PC-9 (cell line): Measurements from ENCODE around the gene ZNF23. TPM values are rescaled to one million over a fixed set of nuclear protein-coding genes. Genes with fewer than 3 reads are reported as not detected.

ENCODE experiments used
- BruUV-seq: library from RNA; stranded (reverse); fragments of 400-500 nt; replicated peaks from 2 replicates; lab custom pipeline; 2021; lab: Mats Ljungman, UMichigan
- CTCF ChIA-PET: fragments of 300-600 bp; sonication (Branson Sonifier 250); formaldehyde crosslinking; loops from one replicate; lab custom pipeline; 2022; ENCODE audit warnings: antibody characterized with exemption; lab: Charles Lee
- POLR2A ChIA-PET: fragments of 300-600 bp; sonication (Branson Sonifier 250); formaldehyde crosslinking; loops from one replicate; lab custom pipeline; 2022; ENCODE audit warnings: antibody characterized with exemption; ENCODE audit not compliant: unreplicated experiment; lab: Charles Lee
- DNase-seq, 2 experiments: peaks; one replicate each; pipeline versions ENCODE4 v3.0.0 to v3.0.0-alpha.2; 2015 to 2022; ENCODE audit warnings: mixed read lengths in 1 of 2
- H2AFZ ChIP-seq: fragments of 200-600 bp; sonication (generic); 2 replicates; pipeline ENCODE4 v1.8.1; 2017; ENCODE audit warnings: antibody characterized with exemption
- H3F3A ChIP-seq: fragments of 200-600 bp; sonication (generic); 2 replicates; pipeline ENCODE4 v1.8.1; 2017; ENCODE audit warnings: antibody characterized with exemption, mild to moderate bottlenecking, low read depth; ENCODE audit not compliant: insufficient read depth
- H3K27ac ChIP-seq: fragments of 200-600 bp; sonication (generic); 2 replicates; pipeline ENCODE4 v1.6.1; 2016; ENCODE audit warnings: mixed run types
- H3K27me3 ChIP-seq: fragments of 200-600 bp; sonication (generic); 2 replicates; pipeline ENCODE4 v1.6.1; 2016; ENCODE audit warnings: low read depth, mixed run types; ENCODE audit not compliant: insufficient read depth
- H3K36me3 ChIP-seq: fragments of 200-600 bp; sonication (generic); 2 replicates; pipeline ENCODE4 v1.6.1; 2016; ENCODE audit warnings: low read depth, mixed run types
- H3K4me1 ChIP-seq: fragments of 200-600 bp; sonication (generic); replicated peaks from 2 replicates; pipeline ENCODE4 v1.6.1; 2016; ENCODE audit warnings: mixed run types; ENCODE audit not compliant: insufficient read depth
- H3K4me2 ChIP-seq: fragments of 200-600 bp; sonication (generic); 2 replicates; pipeline ENCODE4 v1.6.1; 2017; ENCODE audit warnings: mixed run types
- H3K4me3 ChIP-seq: fragments of 200-600 bp; sonication (generic); 2 replicates; pipeline ENCODE4 v1.6.1; 2016; ENCODE audit warnings: mixed run types
- H3K79me2 ChIP-seq: fragments of 200-600 bp; sonication (generic); 2 replicates; pipeline ENCODE4 v1.6.1; 2017; ENCODE audit warnings: low read depth, mixed run types
- H3K9me2 ChIP-seq: fragments of 200-600 bp; sonication (generic); 2 replicates; pipeline ENCODE4 v1.8.1; 2017; ENCODE audit warnings: mild to moderate bottlenecking; ENCODE audit not compliant: insufficient read depth
- H3K9me3 ChIP-seq: fragments of 200-600 bp; sonication (generic); 2 replicates; pipeline ENCODE4 v1.8.1; 2016; ENCODE audit warnings: low read depth; ENCODE audit not compliant: insufficient read depth
- H4K20me1 ChIP-seq: fragments of 200-600 bp; sonication (generic); 2 replicates; pipeline ENCODE4 v1.8.1; 2017; ENCODE audit not compliant: insufficient read depth
- EZH2 ChIP-seq: fragments of 200-600 bp; sonication (generic); IDR thresholded peaks from 2 replicates; pipeline ENCODE4 v1.8.0; 2017; ENCODE audit warnings: antibody characterized with exemption, low read depth
- intact Hi-C: fragments of 100-400 bp; cut with micrococcal nuclease; formaldehyde crosslinking; loops from one replicate; pipeline ENCODE4 v1.10.0; 2022; ENCODE audit not compliant: unreplicated experiment
- total RNA-seq: library from RNA; stranded (reverse); gene quantifications from 2 replicates; pipeline ENCODE4 v1.2.3, GENCODE V29; 2021
- TF ChIP-seq, protein P1 (sequence below): fragments of 200-600 bp; sonication (generic); conservative IDR thresholded peaks from 2 replicates; pipeline ENCODE4 v1.6.1; 2017; ENCODE audit warnings: mixed run types, antibody characterized with exemption, mild to moderate bottlenecking, moderate library complexity

Gene ZNF23
- total RNA-seq, 1 experiment from 2014 or later, result 6.9 TPM

GRCh38 chr16:71423865-71424264 lies 38.2 kb downstream of the ZNF23 start:
- H3K36me3 ChIP-seq, result no peaks in the 10 kb centered on the region
- no peak overlapping the region for H2AFZ ChIP-seq
- H4K20me1 ChIP-seq, result no peaks in the 10 kb centered on the region
- no peaks in the 10 kb centered on the region; the same call in 1 of the 2 replicates for H3F3A ChIP-seq
- 0 out of 2 replicates have a peak, but pooled peaks cover 4% of the 10 kb centered on the region for H3K9me3 ChIP-seq
- H3K9me2 ChIP-seq, result no peaks in the 10 kb centered on the region
- no peak overlapping the region for H3K4me3 ChIP-seq
- H3K27ac ChIP-seq, result no peak overlapping the region
- no TSS peak for BruUV-seq
- H3K4me2 ChIP-seq, result no peak overlapping the region
- peaks cover 18% of the 10 kb centered on the region; the same call in 1 of the 2 replicates for H3K27me3 ChIP-seq
- TF ChIP-seq, protein P1, sequence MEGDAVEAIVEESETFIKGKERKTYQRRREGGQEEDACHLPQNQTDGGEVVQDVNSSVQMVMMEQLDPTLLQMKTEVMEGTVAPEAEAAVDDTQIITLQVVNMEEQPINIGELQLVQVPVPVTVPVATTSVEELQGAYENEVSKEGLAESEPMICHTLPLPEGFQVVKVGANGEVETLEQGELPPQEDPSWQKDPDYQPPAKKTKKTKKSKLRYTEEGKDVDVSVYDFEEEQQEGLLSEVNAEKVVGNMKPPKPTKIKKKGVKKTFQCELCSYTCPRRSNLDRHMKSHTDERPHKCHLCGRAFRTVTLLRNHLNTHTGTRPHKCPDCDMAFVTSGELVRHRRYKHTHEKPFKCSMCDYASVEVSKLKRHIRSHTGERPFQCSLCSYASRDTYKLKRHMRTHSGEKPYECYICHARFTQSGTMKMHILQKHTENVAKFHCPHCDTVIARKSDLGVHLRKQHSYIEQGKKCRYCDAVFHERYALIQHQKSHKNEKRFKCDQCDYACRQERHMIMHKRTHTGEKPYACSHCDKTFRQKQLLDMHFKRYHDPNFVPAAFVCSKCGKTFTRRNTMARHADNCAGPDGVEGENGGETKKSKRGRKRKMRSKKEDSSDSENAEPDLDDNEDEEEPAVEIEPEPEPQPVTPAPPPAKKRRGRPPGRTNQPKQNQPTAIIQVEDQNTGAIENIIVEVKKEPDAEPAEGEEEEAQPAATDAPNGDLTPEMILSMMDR, result no peak
- ChIA-PET POLR2A (no interaction called here), CTCF (no interaction called here)
- no peaks in the 10 kb centered on the region for H3K79me2 ChIP-seq
- intact Hi-C loops, result loop anchor here (5.0 kb wide), 1 partner anchor 837 kb away; no protein-coding TSS in a partner anchor
- H3K4me1 ChIP-seq, result no peaks in the 10 kb centered on the region
- no peak for DNase-seq

DNA sequence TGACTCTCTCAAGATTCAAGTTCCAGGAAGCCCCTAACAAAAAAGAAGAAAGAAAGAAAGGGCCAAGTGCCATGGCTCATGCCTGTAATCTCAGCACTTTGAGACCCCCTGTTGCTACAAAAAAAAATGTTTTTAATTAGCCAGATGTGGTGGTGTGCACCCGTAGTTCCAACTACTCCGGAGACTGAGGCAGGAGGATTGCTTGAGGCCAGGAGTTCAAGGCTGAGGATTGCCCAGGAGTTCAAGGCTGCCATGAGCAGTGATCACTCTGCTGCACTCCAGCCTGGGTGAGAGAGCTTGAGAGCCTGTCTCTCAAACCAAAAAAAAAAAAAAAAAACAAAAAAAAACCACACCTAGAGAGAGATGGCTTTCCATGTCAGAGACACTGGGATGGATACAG lies 39.0 kb downstream of the ZNF23 start:
- H3K4me1 ChIP-seq, result no peaks in the 10 kb centered on the region
- DNase-seq, result no peak
- H3K4me3 ChIP-seq, result no peak overlapping the region
- CTCF ChIA-PET, result no interaction called here
- no TSS peak for BruUV-seq
- H3K27me3 ChIP-seq, result peaks cover 21% of the 10 kb centered on the region; the same call in 1 of the 2 replicates
- no peaks in the 10 kb centered on the region for H3K36me3 ChIP-seq
- H3K27ac ChIP-seq, result no peak overlapping the region
- POLR2A ChIA-PET, result no interaction called here
- H2AFZ ChIP-seq, result no peak overlapping the region
- no peaks in the 10 kb centered on the region for H3K79me2 ChIP-seq
- TF ChIP-seq, protein P1, result no peak
- TF ChIP-seq EZH2, result no peak
- no peaks in the 10 kb centered on the region for H4K20me1 ChIP-seq
- H3K9me2 ChIP-seq, result no peaks in the 10 kb centered on the region
- no peaks in the 10 kb centered on the region for H3K9me3 ChIP-seq
- intact Hi-C loops, result loop anchor here (5.0 kb wide), 1 partner anchor 836 kb away; no protein-coding TSS in a partner anchor
- H3K4me2 ChIP-seq, result no peak overlapping the region
- H3F3A ChIP-seq, result no peaks in the 10 kb centered on the region

GRCh38 chr16:71421911-71422310 lies 40.1 kb downstream of the ZNF23 start:
- Histone ChIP-seq H3K79me2 (no peaks in the 10 kb centered on the region), H3K27me3 (peaks cover 24% of the 10 kb centered on the region; the same call in 1 of the 2 replicates), H3K4me3 (no peak overlapping the region), H3K9me3 (no peaks in the 10 kb centered on the region), H3F3A (no peaks in the 10 kb centered on the region), H2AFZ (no peak overlapping the region), H4K20me1 (no peaks in the 10 kb centered on the region), H3K27ac (no peak overlapping the region), H3K9me2 (no peaks in the 10 kb centered on the region), H3K4me2 (no peak overlapping the region), H3K4me1 (no peaks in the 10 kb centered on the region), H3K36me3 (no peaks in the 10 kb centered on the region)
- peak in 1 of 2 experiments; percentile 32 for DNase-seq
- intact Hi-C loops, result loop anchor here (5.0 kb wide), 1 partner anchor 835 kb away; no protein-coding TSS in a partner anchor
- CTCF ChIA-PET, result no interaction called here
- no TSS peak for BruUV-seq
- POLR2A ChIA-PET, result interaction anchor here (0.7 kb wide), 1 partner anchor 732 kb away, joined by 3 read pairs; no protein-coding TSS in a partner anchor
- TF ChIP-seq EZH2, result no peak
- TF ChIP-seq, protein P1, result peak; percentile 66
